H1 (cell line): ENCODE data around the gene GRAMD1B. TPM values are rescaled to one million over a fixed set of nuclear protein-coding genes. Genes with fewer than 3 reads are reported as not detected.

Experiments
- CHD1 ChIP-seq: IDR thresholded peaks from 2 replicates; pipeline ENCODE4 v1.6.1; 2012; ENCODE audit warnings: low read depth, low read length, improper control_type of control experiment
- CHD7 ChIP-seq: fragments of 300-600 bp; sonication (generic); IDR thresholded peaks from 2 replicates; pipeline ENCODE4 v1.7.1; 2012; ENCODE audit warnings: low read length, moderate library complexity, mild to moderate bottlenecking, inconsistent platforms; ENCODE audit not compliant: insufficient replicate concordance
- EZH2 ChIP-seq: fragments of 200-600 bp; sonication (generic); IDR thresholded peaks from 2 replicates; pipeline ENCODE4 v1.7.1; 2012; ENCODE audit warnings: low read depth, mild to moderate bottlenecking, moderate library complexity, low read length, inconsistent platforms; ENCODE audit not compliant: severe bottlenecking
- GABPA ChIP-seq: IDR thresholded peaks from 2 replicates; pipeline ENCODE4 v1.6.1; 2011; ENCODE audit warnings: mild to moderate bottlenecking, low read length, moderate library complexity, borderline replicate concordance; ENCODE audit not compliant: insufficient read depth
- JUN ChIP-seq: IDR thresholded peaks from 2 replicates; pipeline ENCODE4 v1.6.1; 2011; ENCODE audit warnings: low read depth, mild to moderate bottlenecking, improper control_type of control experiment, low read length
- KDM5A ChIP-seq: fragments of 200-600 bp; IDR thresholded peaks from 2 replicates; pipeline ENCODE4 v1.7.1; 2012; ENCODE audit warnings: mild to moderate bottlenecking, low read length, inconsistent platforms, mixed read lengths
- RBBP5 ChIP-seq: IDR thresholded peaks from 2 replicates; pipeline ENCODE4 v1.7.1; 2012; ENCODE audit warnings: low read depth, mild to moderate bottlenecking, inconsistent platforms, low read length, moderate library complexity, borderline replicate concordance
- SP2 ChIP-seq: IDR thresholded peaks from 2 replicates; pipeline ENCODE4 v1.6.1; 2012; ENCODE audit warnings: mild to moderate bottlenecking, low read length, inconsistent platforms
- TAF7 ChIP-seq: optimal IDR thresholded peaks from 2 replicates; pipeline ENCODE3; 2011; ENCODE audit warnings: low read depth, mild to moderate bottlenecking, inconsistent platforms, low read length, moderate library complexity, borderline replicate concordance
- polyA plus RNA-seq, 7 experiments: library from polyadenylated mRNA; depleted of rRNA in 3 of 7; stranded (reverse) in 5 of 7; unstranded in 2 of 7; fragments of >200 nt in 5 of 7; fragments of 200-250 nt in 2 of 7; gene quantifications; 1 replicate in 5 of 7; 2 replicates in 1 of 7; 4 replicates in 1 of 7; pipeline versions ENCODE4 v1.2.1 to v1.2.3, GENCODE V29; 2011 to 2013; ENCODE audit warnings: missing spikeins in 2 of 7, mixed read lengths in 2 of 7
- total RNA-seq: library from RNA; stranded (reverse); fragmentation: NEBNext Ultra II Directional; extraction: Animal tissue kit (Norgen Biotek cat#: 25700); gene quantifications from 2 replicates; pipeline ENCODE4 v1.2.1, GENCODE V29; 2021
- TF ChIP-seq, protein P1 (sequence below): IDR thresholded peaks from 2 replicates; pipeline ENCODE4 v1.6.1; 2012; ENCODE audit warnings: low read length, inconsistent platforms

Gene GRAMD1B
- total and polyA plus RNA-seq, 2 of the 8 experiments (the other 6 are each of a cell fraction or from before 2014, with no cell fraction given) = 10.1 to 21.2 TPM

- TF ChIP-seq CHD7 (no peak), JUN (no peak), SP2 (no peak), GABPA (no peak), KDM5A (no peak), CHD1 (no peak), TAF7 (no peak), EZH2 (no peak), RBBP5 (no peak)
- TF ChIP-seq, protein P1, sequence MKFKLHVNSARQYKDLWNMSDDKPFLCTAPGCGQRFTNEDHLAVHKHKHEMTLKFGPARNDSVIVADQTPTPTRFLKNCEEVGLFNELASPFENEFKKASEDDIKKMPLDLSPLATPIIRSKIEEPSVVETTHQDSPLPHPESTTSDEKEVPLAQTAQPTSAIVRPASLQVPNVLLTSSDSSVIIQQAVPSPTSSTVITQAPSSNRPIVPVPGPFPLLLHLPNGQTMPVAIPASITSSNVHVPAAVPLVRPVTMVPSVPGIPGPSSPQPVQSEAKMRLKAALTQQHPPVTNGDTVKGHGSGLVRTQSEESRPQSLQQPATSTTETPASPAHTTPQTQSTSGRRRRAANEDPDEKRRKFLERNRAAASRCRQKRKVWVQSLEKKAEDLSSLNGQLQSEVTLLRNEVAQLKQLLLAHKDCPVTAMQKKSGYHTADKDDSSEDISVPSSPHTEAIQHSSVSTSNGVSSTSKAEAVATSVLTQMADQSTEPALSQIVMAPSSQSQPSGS = no peak
Measured at GRCh38 chr11:123652599-123652998, 222.5 kb downstream of the GRAMD1B start (continued).
